Fibroblast of gingiva (primary cell): ENCODE results near the gene S100Z.

ENCODE experiments used
- DNase-seq: peaks from one replicate; pipeline ENCODE4 v3.0.0-alpha.2; 2011; ENCODE audit warnings: low read depth

The S100Z gene

GRCh38 chr5:76952795-76953536 lies 103.2 kb downstream of the S100Z start, which contains the start of gene CRHBP:
TSS of gene CRHBP (plus strand) at chr5:76953045. CDS start at chr5:76953135, 90 bp downstream.
- DNase-seq: no peak

DNA sequence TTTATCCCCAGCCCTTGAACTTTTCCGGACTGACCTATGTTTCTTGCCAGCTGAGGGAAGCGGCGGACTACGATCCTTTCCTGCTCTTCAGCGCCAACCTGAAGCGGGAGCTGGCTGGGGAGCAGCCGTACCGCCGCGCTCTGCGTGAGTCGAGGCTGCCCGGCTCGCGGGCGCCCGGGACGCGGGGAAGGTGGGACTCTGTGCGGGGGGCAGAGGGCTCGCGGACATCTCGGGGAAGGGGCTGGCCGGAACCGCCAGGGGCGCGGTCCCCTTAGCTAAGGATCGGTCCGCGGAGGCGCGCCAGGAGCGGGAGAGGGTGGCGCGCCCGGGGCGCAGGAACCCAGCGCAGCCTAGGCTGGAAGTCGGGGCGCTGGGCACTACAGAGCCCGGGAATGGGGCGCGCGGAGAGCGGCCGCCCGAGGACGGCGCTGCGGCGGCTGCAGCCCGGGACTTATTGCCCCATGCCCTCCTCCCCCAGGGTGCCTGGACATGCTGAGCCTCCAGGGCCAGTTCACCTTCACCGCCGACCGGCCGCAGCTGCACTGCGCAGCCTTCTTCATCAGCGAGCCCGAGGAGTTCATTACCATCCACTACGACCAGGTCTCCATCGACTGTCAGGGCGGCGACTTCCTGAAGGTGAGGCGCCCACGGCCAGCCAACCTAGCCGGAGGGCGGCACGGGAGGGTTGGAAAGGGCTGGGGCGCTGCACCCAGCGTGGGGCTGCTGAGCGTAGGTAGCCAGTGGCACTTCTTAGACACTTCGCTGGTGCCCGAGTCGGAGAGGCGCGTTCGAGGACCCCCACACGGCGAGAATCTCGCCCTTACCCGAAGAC lies 104.0 kb downstream of the S100Z start:
- DNase-seq: no peak

DNA sequence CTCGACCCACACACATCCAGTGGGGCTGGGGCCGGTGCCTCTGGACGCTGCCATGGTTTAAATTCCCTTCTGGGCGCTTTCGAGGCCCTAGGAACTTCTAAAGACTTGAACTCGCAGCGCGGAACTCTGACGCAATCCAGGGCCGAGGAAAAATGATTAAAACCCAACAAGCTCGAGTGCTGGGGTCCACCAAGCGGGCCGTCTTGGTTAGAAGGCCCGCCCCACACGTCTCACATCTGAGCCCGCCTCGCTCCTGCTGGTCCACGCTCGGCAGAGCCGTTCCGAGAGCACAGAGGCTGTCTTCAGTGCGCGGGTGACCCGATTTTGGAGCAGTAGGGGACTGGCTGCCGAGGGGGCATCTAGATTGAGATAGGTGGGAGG lies 104.6 kb downstream of the S100Z start:
- no peak for DNase-seq

- no peak for DNase-seq
Observed at GRCh38 chr5:76956033-76956432, 106.2 kb downstream of the S100Z start.

DNA sequence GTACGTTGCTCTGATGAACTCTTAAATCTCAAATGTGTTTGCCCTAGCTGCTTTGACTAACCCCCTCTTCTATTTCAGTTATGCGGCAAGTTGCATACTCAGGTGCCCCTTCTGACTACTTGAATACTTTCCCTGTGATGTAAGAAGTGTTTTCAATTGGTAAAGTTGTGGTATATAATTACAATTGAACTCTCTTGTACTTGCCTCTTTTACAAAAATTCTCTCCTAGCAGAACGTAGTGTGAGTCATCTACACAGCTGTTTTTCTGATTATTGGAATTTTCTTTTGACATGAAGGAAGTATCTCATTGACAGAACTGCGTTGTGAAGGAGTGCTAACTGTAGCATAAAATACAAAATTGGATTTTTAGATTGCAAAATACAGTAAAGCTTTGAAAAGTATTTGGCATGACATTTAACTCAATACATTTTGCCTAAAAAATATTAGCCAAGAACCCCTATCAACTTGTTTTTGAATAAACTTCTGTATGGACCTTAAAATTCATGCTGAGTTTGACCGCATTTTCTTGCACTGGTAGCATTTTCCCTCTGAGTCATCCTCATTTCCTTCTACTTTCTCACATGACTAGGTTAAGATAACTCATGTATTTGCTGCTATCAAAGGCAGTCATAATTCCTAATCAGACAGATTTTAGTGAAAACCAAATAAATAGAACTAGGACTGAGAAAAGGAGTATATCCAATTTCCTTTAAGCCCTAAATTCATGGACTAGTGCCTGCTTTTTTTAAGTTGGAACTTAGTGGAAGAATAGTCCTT lies 109.4 kb downstream of the S100Z start:
- DNase-seq: peak; percentile 11

DNA sequence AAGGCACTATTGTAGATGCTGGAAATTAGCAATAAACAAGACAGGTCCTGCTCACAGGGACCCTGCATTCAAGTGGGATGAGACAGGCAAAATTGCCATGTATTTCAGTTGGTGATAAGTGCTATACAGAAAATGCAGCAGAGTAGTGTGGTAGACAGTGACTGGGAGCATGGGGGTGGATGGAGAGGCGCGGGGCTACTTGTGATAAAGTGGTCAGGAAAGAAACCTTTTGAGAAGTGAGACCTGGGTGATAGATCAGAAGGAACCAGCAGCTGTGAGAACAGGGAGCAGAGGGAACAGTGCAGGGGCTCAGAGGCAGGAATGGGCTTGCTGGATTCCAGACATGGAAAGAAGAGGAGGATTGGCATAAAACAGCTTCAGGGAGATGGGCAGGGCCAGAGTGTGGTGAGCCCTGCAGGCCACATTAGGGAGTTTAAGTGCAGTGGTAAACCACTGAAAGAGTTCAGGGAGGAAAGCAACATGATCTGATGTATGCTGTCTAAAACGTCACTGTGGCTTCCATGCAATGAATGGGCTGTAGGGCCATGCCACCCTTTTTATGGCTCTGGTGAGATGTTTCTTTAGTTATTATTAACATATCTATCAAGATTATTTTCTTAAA lies 110.3 kb downstream of the S100Z start:
- DNase-seq: no peak

DNA sequence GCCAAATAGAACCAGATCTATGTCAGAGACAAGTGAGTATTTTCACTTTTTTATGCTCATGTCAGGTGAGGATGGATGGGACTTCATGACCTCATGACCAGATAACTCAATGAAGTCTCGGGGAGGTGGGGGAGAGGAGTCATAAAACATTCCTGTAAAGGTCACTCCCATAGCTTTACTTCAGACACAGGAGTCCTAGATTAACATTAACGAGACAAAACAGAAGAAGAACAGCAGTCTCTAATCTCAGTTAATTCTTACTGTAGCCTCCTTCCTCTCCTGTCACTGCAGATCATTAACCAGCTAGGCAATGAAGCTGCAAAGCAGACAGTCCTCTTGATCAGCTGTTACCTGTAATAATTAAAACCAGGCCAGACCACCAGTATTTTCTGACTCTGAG lies 114.2 kb downstream of the S100Z start:
- DNase-seq: no peak
